HG03066 (cell line): Measurements from ENCODE around the gene HTR4.
A peak's percentile ranks its signal among the peaks of the same experiment; 100 is the strongest.
"Not testable (repeated sequence)": the region's sequence is repeated elsewhere in the genome, so short reads cannot be mapped to it uniquely, and the experiment has no call there.

Experiments
- ATAC-seq: cut with Tn5 transposase; IDR thresholded peaks from one replicate; pipeline ENCODE4 v1.9.1; 2021; ENCODE audit warnings: low read depth; ENCODE audit not compliant: unreplicated experiment

The HTR4 gene, protein sequence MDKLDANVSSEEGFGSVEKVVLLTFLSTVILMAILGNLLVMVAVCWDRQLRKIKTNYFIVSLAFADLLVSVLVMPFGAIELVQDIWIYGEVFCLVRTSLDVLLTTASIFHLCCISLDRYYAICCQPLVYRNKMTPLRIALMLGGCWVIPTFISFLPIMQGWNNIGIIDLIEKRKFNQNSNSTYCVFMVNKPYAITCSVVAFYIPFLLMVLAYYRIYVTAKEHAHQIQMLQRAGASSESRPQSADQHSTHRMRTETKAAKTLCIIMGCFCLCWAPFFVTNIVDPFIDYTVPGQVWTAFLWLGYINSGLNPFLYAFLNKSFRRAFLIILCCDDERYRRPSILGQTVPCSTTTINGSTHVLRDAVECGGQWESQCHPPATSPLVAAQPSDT

GRCh38 chr5:148653836-148654781, at the start of gene HTR4:
Gene HTR4, minus strand, starts transcription at chr5:148654527. Its CDS starts 17,513 bp downstream, at chr5:148637014.
- no peak for ATAC-seq

DNA sequence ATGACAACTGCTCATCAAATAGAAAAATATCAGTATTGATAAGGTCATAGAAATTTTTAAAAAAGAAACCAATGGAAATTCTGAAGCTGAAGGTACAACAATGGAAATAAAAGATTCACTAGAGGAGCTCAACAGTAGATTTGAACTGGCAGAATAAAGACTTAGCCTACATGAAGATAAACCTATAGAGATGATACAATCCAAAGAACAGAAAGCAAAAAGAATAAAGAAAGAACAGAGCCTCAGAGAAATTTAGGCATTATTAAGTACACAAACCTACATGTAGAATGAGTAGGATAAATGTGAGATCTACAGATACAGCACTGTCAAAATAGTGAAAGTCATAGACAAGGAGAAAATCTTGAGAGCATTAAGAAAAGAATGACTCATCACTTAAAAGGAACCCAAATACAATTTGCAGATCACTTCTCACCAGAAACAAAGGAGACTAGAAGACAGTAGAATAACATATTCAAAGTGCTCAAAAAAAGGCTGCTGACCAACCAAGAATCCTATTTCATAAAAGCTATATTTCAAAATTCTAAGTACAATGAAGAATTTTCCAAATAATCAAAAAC, 47.8 kb upstream of the HTR4 start:
- no peak for ATAC-seq

GRCh38 chr5:148699028-148699427, 44.7 kb upstream of the HTR4 start:
- ATAC-seq = no peak

DNA sequence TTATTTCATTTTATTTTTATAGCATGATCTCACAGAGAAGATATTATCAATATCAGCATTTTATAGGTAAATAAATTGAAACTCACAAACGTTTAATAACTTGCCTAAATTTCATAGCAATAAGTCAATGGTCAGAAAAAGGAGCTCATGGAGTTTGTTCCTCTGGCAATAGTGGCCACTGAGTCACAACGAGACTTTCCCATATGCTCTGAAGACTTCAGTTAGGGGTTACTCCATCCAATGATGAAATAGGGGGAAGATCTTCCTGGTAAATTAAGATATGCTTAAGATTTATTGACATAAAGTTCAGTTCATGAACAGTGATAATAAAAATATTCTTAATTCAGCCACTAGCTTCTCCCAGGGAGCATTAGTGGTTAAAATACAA, 43.5 kb upstream of the HTR4 start:
- no peak for ATAC-seq

GRCh38 chr5:148697180-148697808, 43.0 kb upstream of the HTR4 start:
- no peak for ATAC-seq

GRCh38 chr5:148696187-148697036, 42.1 kb upstream of the HTR4 start:
- no peak for ATAC-seq

DNA sequence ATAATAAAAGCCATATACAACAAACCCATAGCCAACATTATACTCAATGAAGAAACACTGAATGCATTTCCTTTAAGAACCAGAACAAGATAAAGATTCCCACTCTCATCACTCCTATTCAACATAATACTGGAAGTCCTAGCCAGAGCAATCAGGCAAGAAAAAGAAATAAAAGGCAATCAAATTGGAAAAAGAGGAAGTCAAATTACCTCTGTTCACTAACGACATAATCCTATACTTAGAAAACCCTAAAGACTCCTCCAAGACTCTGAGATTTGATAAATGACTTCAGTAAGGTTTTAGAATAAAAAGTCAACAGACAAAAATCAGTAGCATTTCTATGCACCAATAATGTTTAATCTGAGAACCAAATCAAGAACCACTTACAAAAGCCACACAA, 36.6 kb upstream of the HTR4 start:
- no peak for ATAC-seq

GRCh38 chr5:148688787-148689186, 34.5 kb upstream of the HTR4 start:
- no peak for ATAC-seq

DNA sequence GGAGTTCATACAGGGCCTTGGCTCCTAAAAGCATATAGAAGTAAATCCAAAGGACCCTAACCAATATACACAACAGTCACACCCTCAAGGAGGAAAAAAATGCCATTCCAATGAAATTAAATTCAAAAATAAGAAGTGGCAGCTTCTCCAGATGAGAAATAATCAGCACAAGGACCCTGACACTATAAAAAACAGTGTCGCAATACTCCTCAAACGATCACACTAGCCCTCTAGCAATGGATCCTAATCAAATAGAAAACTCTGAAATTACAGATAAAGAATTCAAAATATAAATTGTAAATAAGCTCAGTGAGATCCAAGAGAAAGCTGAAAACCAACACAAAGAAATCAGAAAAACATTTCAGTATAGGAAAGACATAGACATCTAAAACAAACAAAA, 33.5 kb upstream of the HTR4 start:
- no peak for ATAC-seq

GRCh38 chr5:148687427-148687826, 33.1 kb upstream of the HTR4 start:
- peak; percentile 91 for ATAC-seq

DNA sequence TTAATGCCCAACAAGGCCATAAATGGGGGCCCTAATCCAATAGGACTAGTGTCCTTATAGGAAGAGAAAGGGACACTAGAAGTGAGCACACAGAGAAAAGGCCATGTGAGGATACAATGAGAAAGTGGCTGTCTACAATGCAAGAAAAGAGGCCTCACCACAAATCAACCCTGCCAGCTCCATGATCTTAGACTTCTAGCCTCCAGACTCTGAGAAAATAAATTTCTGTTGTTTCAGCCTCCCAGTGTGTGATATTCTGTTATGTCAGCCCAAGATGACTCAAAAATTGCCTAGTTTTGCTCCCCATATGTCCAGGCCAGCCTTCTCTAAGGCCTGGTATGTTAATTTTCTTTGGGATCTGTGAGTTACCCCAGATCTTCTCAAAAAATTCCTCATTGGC, 32.3 kb upstream of the HTR4 start:
- ATAC-seq = no peak

GRCh38 chr5:148685520-148686134, 31.3 kb upstream of the HTR4 start:
- no peak for ATAC-seq

DNA sequence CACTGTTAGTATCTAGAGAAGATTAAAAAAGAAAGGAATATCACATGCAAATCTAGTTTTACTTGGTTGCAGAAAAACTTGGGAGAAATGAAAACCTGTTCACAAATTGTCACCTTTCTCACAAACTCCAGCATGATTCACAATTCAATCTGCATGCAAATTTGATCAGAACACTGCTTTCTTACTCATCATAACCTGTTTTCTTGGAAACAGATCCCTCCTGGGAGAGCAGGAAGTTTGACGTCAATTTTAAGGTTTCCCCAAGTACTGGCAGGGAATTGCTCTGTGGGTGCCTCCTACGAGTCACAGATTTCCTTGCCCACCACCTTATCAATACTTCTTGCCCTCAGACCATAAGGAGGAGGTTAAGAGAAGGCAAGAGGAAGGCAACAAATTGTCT, 30.2 kb upstream of the HTR4 start:
- ATAC-seq = no peak

- ATAC-seq = no peak
Observed at GRCh38 chr5:148683651-148684050, 29.3 kb upstream of the HTR4 start.

- ATAC-seq = no peak
Observed at GRCh38 chr5:148682058-148683026, 28.0 kb upstream of the HTR4 start.

- no peak for ATAC-seq
Observed at GRCh38 chr5:148681157-148682057, 27.1 kb upstream of the HTR4 start.

GRCh38 chr5:148673704-148674103, 19.4 kb upstream of the HTR4 start:
- not testable (repeated sequence) for ATAC-seq
